SK-N-SH treated with all-trans-retinoic acid at 6 μM for 48 hours (cell line): ENCODE data around the gene PNPLA7.

Source experiments
- ATAC-seq: fragments of 200-7000 bp; cut with Tn5 transposase; 3 replicates; pipeline ENCODE4 v1.9.1; 2020; ENCODE audit warnings: mild to moderate bottlenecking, moderate library complexity
- ARNTL ChIP-seq: fragments of 450-650 bp; formaldehyde crosslinking; IDR thresholded peaks from 2 replicates; pipeline ENCODE4 v1.5.0; 2020; ENCODE audit warnings: low read depth, mild to moderate bottlenecking, moderate library complexity, borderline replicate concordance
- BACH2 ChIP-seq: fragments of 250-450 bp; sonication (Bioruptor Pico); IDR thresholded peaks from 2 replicates; pipeline ENCODE4 v1.9.0; 2021; ENCODE audit warnings: mild to moderate bottlenecking, borderline replicate concordance
- CSDC2 ChIP-seq: fragments of 250-450 bp; sonication (Bioruptor Pico); IDR thresholded peaks from 2 replicates; pipeline ENCODE4 v1.5.0; 2020; ENCODE audit warnings: mild to moderate bottlenecking, moderate library complexity
- CSRNP3 ChIP-seq: fragments of 250-450 bp; sonication (Bioruptor Pico); IDR thresholded peaks from 2 replicates; pipeline ENCODE4 v1.5.1; 2021; ENCODE audit warnings: mild to moderate bottlenecking, moderate library complexity
- ESRRG ChIP-seq: fragments of 250-450 bp; sonication (Bioruptor Pico); IDR thresholded peaks from 2 replicates; pipeline ENCODE4 v1.6.1; 2021; ENCODE audit warnings: mild to moderate bottlenecking
- GLIS3 ChIP-seq: fragments of 250-450 bp; sonication (Bioruptor Pico); IDR thresholded peaks from 2 replicates; pipeline ENCODE4 v1.5.0; 2020; ENCODE audit warnings: mild to moderate bottlenecking, moderate library complexity
- ISL1 ChIP-seq: fragments of 250-450 bp; sonication (Bioruptor Pico); IDR thresholded peaks from 2 replicates; pipeline ENCODE4 v2.1.2; 2022; ENCODE audit warnings: mild to moderate bottlenecking, moderate library complexity
- OSR1 ChIP-seq: fragments of 250-450 bp; sonication (Bioruptor Pico); IDR thresholded peaks from 2 replicates; pipeline ENCODE4 v1.8.0; 2022; ENCODE audit warnings: moderate library complexity, mild to moderate bottlenecking, inconsistent platforms
- POU6F1 ChIP-seq: fragments of 250-450 bp; sonication (Bioruptor Pico); IDR thresholded peaks from 2 replicates; pipeline ENCODE4 v1.8.0; 2021; ENCODE audit warnings: low read depth, mild to moderate bottlenecking, moderate library complexity, borderline replicate concordance
- PPARA ChIP-seq: fragments of 250-450 bp; sonication (Bioruptor Pico); IDR thresholded peaks from 2 replicates; pipeline ENCODE4 v1.5.0; 2020; ENCODE audit warnings: mild to moderate bottlenecking, borderline replicate concordance
- RARB ChIP-seq: fragments of 250-450 bp; sonication (Bioruptor Pico); IDR thresholded peaks from 2 replicates; pipeline ENCODE4 v1.8.0; 2021; ENCODE audit warnings: mild to moderate bottlenecking, moderate library complexity
- SNAI2 ChIP-seq: fragments of 250-450 bp; sonication (Bioruptor Pico); IDR thresholded peaks from 2 replicates; pipeline ENCODE4 v1.5.0; 2020; ENCODE audit warnings: mild to moderate bottlenecking, moderate library complexity
- TOX ChIP-seq: fragments of 250-450 bp; sonication (Bioruptor Pico); IDR thresholded peaks from 2 replicates; pipeline ENCODE4 v1.8.0; 2021; ENCODE audit warnings: mild to moderate bottlenecking, moderate library complexity, borderline replicate concordance
- ZC3H10 ChIP-seq: fragments of 250-450 bp; sonication (Bioruptor Pico); IDR thresholded peaks from 2 replicates; pipeline ENCODE4 v1.5.1; 2021; ENCODE audit warnings: mild to moderate bottlenecking, moderate library complexity
- ZFP3 ChIP-seq: fragments of 250-450 bp; sonication (Bioruptor Pico); IDR thresholded peaks from 2 replicates; pipeline ENCODE4 v1.5.0; 2020; ENCODE audit warnings: mild to moderate bottlenecking, moderate library complexity
- ZNF565 ChIP-seq: fragments of 450-650 bp; formaldehyde crosslinking; conservative IDR thresholded peaks from 2 replicates; pipeline ENCODE4 v1.5.0; 2020; ENCODE audit warnings: low read depth, mild to moderate bottlenecking, moderate library complexity
- ZNF70 ChIP-seq: fragments of 450-650 bp; formaldehyde crosslinking; IDR thresholded peaks from 2 replicates; pipeline ENCODE4 v1.5.0; 2020; ENCODE audit warnings: mild to moderate bottlenecking, moderate library complexity
- ZNF8 ChIP-seq: fragments of 450-650 bp; formaldehyde crosslinking; IDR thresholded peaks from 2 replicates; pipeline ENCODE4 v1.5.0; 2020; ENCODE audit warnings: mild to moderate bottlenecking, moderate library complexity
- TF ChIP-seq, protein P1 (sequence below): fragments of 250-450 bp; sonication (Bioruptor Pico); IDR thresholded peaks from 2 replicates; pipeline ENCODE4 v1.5.0; 2020; ENCODE audit warnings: mild to moderate bottlenecking, moderate library complexity
- TF ChIP-seq, protein P2 (sequence below): fragments of 250-450 bp; sonication (Bioruptor Pico); IDR thresholded peaks from 2 replicates; pipeline ENCODE4 v1.8.0; 2020; ENCODE audit warnings: mild to moderate bottlenecking, moderate library complexity, borderline replicate concordance
- TF ChIP-seq, protein P3 (sequence below): fragments of 250-450 bp; sonication (Bioruptor Pico); IDR thresholded peaks from 2 replicates; pipeline ENCODE4 v1.5.1; 2020; ENCODE audit warnings: low read depth, mild to moderate bottlenecking, moderate library complexity

The PNPLA7 gene

DNA sequence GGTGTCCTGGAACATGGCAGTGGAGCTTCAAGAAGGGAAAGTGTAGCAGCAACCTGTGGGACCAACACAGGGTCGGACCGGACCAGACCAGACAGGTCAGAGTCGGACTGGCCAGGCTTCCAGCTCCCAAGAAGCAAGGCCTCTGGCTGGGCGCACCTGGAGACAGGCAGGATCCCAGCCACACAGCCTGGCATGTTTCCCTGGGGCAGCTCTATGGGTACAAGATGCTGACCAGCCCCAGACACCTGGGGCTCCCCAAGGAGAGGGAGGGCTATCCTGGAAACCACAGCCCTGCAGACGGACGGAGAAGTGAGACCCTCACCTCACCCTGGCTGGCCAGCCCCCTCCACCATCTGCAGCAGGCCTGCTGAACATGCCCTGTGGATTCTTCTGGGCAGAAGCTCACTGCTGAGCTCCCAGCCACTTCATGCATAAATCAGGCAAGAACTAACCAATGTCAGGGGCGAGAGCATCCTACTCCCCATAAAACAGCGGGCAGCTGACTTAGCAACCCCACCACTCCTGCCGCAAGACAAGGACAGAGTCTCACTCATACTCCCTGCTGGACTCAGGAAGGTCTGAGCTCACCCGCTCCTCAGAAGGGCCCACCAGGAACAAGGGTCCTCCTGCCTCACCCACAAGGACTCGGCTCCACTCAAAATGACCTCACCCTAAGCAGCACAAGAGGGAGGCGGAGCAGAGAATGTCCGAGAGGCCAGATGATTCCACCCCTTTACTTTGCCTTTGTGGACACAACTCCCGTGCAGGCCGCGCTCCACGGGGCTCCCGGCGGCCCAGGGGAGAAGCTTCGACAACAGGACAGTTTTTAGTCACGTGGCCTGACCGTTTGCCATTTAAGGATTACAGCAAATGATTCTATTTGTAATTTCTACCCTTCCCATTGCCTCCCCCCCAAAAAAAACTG, 31.4 kb upstream of the PNPLA7 start:
- ATAC-seq, result no peak
- TF ChIP-seq ISL1 (CRISPR knock-in tag) (no peak), BACH2 (CRISPR knock-in tag) (no peak), CSDC2 (CRISPR knock-in tag) (no peak), ZNF8 (CRISPR knock-in tag) (no peak), ZNF565 (CRISPR knock-in tag) (no peak), CSRNP3 (CRISPR knock-in tag) (no peak), OSR1 (CRISPR knock-in tag) (no peak), POU6F1 (CRISPR knock-in tag) (no peak), ZFP3 (CRISPR knock-in tag) (no peak), ZC3H10 (CRISPR knock-in tag) (no peak), TOX (no peak), ARNTL (CRISPR knock-in tag) (no peak)
- TF ChIP-seq, protein P1, sequence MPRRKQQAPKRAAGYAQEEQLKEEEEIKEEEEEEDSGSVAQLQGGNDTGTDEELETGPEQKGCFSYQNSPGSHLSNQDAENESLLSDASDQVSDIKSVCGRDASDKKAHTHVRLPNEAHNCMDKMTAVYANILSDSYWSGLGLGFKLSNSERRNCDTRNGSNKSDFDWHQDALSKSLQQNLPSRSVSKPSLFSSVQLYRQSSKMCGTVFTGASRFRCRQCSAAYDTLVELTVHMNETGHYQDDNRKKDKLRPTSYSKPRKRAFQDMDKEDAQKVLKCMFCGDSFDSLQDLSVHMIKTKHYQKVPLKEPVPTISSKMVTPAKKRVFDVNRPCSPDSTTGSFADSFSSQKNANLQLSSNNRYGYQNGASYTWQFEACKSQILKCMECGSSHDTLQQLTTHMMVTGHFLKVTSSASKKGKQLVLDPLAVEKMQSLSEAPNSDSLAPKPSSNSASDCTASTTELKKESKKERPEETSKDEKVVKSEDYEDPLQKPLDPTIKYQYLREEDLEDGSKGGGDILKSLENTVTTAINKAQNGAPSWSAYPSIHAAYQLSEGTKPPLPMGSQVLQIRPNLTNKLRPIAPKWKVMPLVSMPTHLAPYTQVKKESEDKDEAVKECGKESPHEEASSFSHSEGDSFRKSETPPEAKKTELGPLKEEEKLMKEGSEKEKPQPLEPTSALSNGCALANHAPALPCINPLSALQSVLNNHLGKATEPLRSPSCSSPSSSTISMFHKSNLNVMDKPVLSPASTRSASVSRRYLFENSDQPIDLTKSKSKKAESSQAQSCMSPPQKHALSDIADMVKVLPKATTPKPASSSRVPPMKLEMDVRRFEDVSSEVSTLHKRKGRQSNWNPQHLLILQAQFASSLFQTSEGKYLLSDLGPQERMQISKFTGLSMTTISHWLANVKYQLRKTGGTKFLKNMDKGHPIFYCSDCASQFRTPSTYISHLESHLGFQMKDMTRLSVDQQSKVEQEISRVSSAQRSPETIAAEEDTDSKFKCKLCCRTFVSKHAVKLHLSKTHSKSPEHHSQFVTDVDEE (CRISPR knock-in tag), result no peak
- TF ChIP-seq, protein P2, sequence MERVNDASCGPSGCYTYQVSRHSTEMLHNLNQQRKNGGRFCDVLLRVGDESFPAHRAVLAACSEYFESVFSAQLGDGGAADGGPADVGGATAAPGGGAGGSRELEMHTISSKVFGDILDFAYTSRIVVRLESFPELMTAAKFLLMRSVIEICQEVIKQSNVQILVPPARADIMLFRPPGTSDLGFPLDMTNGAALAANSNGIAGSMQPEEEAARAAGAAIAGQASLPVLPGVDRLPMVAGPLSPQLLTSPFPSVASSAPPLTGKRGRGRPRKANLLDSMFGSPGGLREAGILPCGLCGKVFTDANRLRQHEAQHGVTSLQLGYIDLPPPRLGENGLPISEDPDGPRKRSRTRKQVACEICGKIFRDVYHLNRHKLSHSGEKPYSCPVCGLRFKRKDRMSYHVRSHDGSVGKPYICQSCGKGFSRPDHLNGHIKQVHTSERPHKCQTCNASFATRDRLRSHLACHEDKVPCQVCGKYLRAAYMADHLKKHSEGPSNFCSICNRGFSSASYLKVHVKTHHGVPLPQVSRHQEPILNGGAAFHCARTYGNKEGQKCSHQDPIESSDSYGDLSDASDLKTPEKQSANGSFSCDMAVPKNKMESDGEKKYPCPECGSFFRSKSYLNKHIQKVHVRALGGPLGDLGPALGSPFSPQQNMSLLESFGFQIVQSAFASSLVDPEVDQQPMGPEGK (CRISPR knock-in tag), result no peak

DNA sequence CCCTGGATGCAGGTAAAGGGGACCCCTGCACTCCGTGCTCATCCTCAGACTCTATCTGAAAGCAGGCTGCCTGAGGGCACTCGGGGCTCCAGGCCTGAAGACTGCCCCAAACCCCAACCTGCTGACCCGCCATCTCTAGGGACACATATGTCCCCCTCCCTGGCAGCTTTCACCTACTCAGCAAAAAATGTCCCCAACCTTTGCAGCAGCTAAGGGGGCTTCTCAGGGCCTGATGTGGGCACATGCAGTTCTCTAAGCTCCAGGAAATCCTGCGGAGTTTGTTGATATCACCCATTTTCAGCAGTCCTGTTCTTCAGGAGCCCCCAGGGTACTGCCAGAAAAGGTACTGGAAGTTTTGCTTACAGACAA, 30.7 kb upstream of the PNPLA7 start:
- no peak for TF ChIP-seq CSDC2 (CRISPR knock-in tag)
- TF ChIP-seq ZC3H10 (CRISPR knock-in tag), result no peak
- TF ChIP-seq RARB, result no peak
- no peak for TF ChIP-seq ZNF8 (CRISPR knock-in tag)
- no peak for TF ChIP-seq ZNF70 (CRISPR knock-in tag)
- TF ChIP-seq ESRRG (CRISPR knock-in tag), result no peak
- TF ChIP-seq, protein P1 (CRISPR knock-in tag), result no peak
- TF ChIP-seq, protein P3, sequence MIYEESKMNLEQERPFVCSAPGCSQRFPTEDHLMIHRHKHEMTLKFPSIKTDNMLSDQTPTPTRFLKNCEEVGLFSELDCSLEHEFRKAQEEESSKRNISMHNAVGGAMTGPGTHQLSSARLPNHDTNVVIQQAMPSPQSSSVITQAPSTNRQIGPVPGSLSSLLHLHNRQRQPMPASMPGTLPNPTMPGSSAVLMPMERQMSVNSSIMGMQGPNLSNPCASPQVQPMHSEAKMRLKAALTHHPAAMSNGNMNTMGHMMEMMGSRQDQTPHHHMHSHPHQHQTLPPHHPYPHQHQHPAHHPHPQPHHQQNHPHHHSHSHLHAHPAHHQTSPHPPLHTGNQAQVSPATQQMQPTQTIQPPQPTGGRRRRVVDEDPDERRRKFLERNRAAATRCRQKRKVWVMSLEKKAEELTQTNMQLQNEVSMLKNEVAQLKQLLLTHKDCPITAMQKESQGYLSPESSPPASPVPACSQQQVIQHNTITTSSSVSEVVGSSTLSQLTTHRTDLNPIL (CRISPR knock-in tag), result no peak
- TF ChIP-seq, protein P2 (CRISPR knock-in tag), result no peak
- TF ChIP-seq TOX, result no peak
- no peak for TF ChIP-seq PPARA (CRISPR knock-in tag)
- TF ChIP-seq GLIS3 (CRISPR knock-in tag), result no peak
- TF ChIP-seq SNAI2 (CRISPR knock-in tag), result no peak
- TF ChIP-seq, all 23 proteins: peak for 0
- ATAC-seq, result no peak
